DMS53 (cell line): ENCODE data around the gene EEF1G.
"Not testable (repeated sequence)": the region's sequence is repeated elsewhere in the genome, so short reads cannot be mapped to it uniquely, and the experiment has no call there.

Source experiments
- DNase-seq: peaks from one replicate; lab custom pipeline; 2025; lab: John Stamatoyannopoulos, UW

The EEF1G gene

GRCh38 chr11:62554387-62555167, 19.1 kb downstream of the EEF1G start:
- DNase-seq: no peak

- DNase-seq: no peak
Observed at GRCh38 chr11:62553839-62554361, 19.8 kb downstream of the EEF1G start.

GRCh38 chr11:62553080-62553838, 20.4 kb downstream of the EEF1G start:
- DNase-seq: no peak

GRCh38 chr11:62552485-62553079, 21.1 kb downstream of the EEF1G start:
- no peak for DNase-seq

GRCh38 chr11:62550478-62550877, 23.2 kb downstream of the EEF1G start:
- not testable (repeated sequence) for DNase-seq

- no peak for DNase-seq
Observed at GRCh38 chr11:62548545-62549335, 25.0 kb downstream of the EEF1G start.

- peak; percentile 40 for DNase-seq
Observed at GRCh38 chr11:62547691-62548281, 25.9 kb downstream of the EEF1G start.

- DNase-seq: peak; percentile 56
Observed at GRCh38 chr11:62546929-62547625, 26.6 kb downstream of the EEF1G start.

- peak; percentile 73 for DNase-seq
Observed at GRCh38 chr11:62546244-62546928, 27.3 kb downstream of the EEF1G start, which contains the start of gene AHNAK. Gene AHNAK, minus strand, starts transcription at chr11:62546806. Its CDS starts 10,708 bp downstream, at chr11:62536098.

GRCh38 chr11:62545437-62546243, 28.1 kb downstream of the EEF1G start:
- DNase-seq: peak; percentile 61

GRCh38 chr11:62544581-62545436, 28.9 kb downstream of the EEF1G start:
- DNase-seq: peak; percentile 46

- no peak for DNase-seq
Observed at GRCh38 chr11:62543680-62544444, 29.8 kb downstream of the EEF1G start.

- peak; percentile 89 for DNase-seq
Observed at GRCh38 chr11:62542750-62543567, 30.7 kb downstream of the EEF1G start.

- peak; percentile 91 for DNase-seq
Observed at GRCh38 chr11:62542111-62542745, 31.5 kb downstream of the EEF1G start.

- DNase-seq: no peak
Observed at GRCh38 chr11:62540804-62541701, 32.6 kb downstream of the EEF1G start.
